Epithelial cell of esophagus (primary cell): ENCODE data around the gene SFN.

ENCODE experiments used
- DNase-seq: peaks from one replicate; pipeline ENCODE4 v3.0.0; 2010; ENCODE audit warnings: low read depth
- H3K4me3 ChIP-seq: 2 replicates; pipeline ENCODE4 v1.5.1; 2011; ENCODE audit warnings: mild to moderate bottlenecking, low read length, control low read depth
- CTCF ChIP-seq: IDR thresholded peaks from 2 replicates; pipeline ENCODE4 v1.5.1; 2011; ENCODE audit warnings: low read depth, mild to moderate bottlenecking, low read length, control low read depth, inconsistent platforms; ENCODE audit not compliant: insufficient read depth; ENCODE audit errors: missing control alignments

SFN gene

DNA sequence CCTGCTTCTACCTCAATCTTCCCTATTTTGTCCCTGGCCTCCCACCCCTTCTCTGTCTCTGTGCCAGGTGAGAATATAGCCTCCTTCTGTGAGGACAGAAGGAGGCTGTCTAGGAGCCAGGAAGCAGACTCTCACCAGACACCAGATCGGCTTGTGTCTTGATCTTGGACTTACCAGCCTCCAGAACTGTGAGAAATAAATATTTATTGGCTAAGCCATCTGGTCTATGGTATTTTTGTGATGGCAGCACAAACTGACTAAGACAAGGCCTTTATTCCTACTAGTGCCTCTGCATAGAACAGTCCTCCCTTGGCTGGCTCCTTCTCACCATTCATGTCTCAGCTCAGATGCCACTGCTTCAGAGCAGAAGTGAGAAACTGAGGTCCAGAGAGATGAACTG is 25.3 kb downstream of the SFN start:
- no peak for DNase-seq
- no peak overlapping the region for H3K4me3 ChIP-seq
- no peak for TF ChIP-seq CTCF

DNA sequence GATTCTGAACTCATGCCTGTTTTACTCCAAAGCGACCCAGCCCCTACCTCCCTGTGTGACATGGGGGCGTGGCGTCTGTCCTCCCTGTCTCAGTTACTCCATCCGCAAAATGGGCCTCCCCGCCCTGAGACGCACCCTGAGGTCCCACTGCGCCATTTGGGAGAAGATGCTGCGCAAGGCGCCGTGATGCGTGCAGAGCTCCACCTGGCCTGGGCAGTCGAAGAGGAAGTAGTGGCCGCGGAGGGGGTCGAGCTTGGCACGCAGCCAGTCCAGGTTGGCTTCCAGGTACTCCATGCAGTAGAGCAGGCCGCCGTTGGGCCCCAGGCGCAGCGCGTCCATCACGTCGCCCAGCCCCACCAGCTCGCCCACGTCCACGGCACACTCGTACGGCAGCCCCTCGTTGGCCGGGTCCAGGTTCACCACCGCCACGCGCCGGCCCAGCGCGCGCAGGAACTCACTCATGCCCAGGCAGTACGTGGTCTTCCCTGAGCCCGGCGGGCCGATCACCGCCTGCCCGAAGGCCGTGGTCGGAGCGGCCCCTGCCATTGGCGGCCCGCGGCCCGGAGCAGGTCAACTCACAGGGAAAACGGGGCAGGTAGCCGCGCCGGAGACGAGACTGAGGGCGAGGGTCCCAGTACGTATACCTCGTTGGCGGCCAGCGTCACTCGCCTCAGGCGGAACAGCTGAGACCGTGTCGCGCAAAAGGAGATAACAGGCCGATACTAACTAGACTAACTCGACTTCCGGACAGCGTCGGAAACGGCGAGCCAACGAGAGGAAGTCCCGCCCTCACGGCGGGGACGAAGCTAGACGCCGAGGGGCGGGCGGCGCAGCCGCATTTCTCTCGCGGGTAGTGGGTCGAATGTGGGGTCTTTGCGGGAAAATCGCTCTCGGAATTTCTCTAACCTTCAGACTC is 26.9 kb downstream of the SFN start, which contains the start of gene GPN2:
Gene GPN2, minus strand, starts transcription at position 733 of the 916 bp plus-strand sequence. Its CDS starts 187 bp downstream, at position 546.
- no peak for TF ChIP-seq CTCF
- peak; percentile 75 for DNase-seq
- H3K4me3 ChIP-seq, result peak within 1 kb of the TSS; percentile 81

DNA sequence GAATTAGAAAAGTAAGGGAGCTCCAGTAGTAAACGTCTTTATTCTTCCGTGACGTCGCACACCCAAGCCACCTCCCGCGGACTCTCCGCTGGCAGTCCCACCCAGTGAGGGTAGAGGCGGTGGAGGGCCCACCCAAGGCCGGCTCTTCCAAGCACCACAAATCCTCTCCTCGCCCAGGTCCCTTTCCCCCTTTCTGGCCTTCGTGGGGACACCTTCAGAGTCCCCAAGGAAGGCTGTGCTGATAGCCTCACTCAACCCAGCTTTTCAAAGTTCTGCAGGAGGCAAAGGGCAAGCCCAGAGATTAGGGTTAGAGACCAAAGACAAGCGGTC is 27.5 kb downstream of the SFN start:
- peak overlapping the region; percentile 81 for H3K4me3 ChIP-seq

DNA sequence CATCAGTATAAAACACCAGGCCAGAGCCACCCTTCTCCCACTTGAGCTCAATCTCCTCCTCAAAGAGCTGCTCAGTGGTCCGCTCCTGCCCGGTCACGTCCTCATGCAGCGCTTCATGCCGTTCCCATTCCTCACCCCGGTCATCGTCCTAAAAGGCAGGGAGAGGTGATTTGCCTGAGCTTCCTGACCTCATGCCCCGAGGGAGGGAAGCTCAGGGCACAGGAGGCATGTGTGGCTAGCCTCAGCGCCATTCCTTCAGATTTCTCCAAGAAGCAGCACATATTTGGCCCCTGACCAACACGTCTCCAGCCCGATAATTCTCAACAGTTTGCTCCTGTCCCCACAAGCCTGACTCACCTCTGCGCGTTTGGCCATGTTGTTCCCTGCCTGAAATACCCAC is 31.3 kb downstream of the SFN start:
- no peak overlapping the region for H3K4me3 ChIP-seq
- TF ChIP-seq CTCF, result no peak
- DNase-seq, result peak; percentile 89

More for the DNA sequence above, 27.5 kb downstream of the SFN start:
- DNase-seq, result no peak
- no peak for TF ChIP-seq CTCF

DNA sequence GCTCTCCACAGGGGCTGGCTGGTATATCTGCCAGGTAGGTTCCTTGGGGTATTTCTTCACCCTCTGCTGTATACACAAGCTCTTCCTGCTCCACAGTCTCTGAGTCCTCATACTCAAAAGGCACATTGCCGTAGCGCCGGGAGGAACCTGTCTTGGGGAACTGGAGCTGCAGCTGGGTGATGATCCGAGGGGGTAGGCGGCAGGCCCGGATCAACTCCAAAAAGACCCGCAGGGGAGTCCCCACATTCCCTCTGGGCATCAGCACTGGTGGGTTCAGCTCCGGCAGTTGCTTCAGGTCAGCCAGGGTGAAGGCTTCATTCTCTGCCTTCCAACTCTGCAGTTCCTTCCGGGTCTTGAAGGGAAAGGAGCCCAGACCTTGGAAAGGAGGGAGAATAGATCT is 34.4 kb downstream of the SFN start:
- TF ChIP-seq CTCF, result no peak
- DNase-seq, result no peak
- no peak overlapping the region for H3K4me3 ChIP-seq

GRCh38 chr1:26900001-26900814 is 37.3 kb downstream of the SFN start, which contains the start of gene GPATCH3:
GPATCH3 (minus strand) TSS chr1:26900467; CDS start chr1:26900442, 25 bp downstream.
- no peak for TF ChIP-seq CTCF
- peak; percentile 94 for DNase-seq

More at GRCh38 chr1:26900001-26900814, 37.3 kb downstream of the SFN start, which contains the start of gene GPATCH3:
- peak within 1 kb of the TSS; percentile 84 for H3K4me3 ChIP-seq
